ENCODE data around the gene STK10. TPM values are rescaled to one million over a fixed set of nuclear protein-coding genes. Genes with fewer than 3 reads are reported as not detected.

The STK10 gene
- polyA plus RNA-seq, 3 donors from 2014 or later: 24.8 to 274 (median 54.9) TPM

DNA sequence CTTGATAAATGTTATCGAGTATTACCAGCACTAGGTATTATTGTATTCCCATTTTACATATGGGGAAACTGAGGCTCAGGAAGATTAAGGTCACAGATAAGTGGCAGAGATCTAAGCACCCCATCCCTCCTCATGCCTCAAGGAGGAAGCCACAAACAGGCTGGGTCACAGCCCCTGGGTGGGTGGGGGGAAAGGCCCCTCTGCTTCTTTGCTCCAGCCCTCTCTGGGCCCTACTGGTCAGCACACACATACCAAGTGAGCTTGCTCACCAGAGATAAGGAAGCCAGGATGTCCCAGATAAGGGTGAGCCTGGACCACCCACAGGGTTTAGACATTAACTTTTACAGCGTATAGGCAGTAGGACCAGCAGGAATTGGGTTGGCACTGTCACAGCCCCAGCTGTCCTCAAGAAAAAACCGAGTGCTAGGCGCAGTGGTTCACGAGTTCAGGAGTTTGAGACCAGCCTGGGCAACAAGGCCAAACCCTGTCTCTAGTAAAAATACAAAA, 45.3 kb downstream of the STK10 start:
- no peaks in the 10 kb centered on the region for H3K9me3 Mint-ChIP-seq
- DNase-seq: no peak
- H3K4me3 Mint-ChIP-seq: peak overlapping the region; percentile 15 to 63 (median 41)
- peak overlapping the region; percentile 88 to 98 (median 92) for H3K27ac Mint-ChIP-seq
- peaks cover 88 to 98% of the 10 kb centered on the region in 2 donors for H3K4me1 Mint-ChIP-seq
- peaks cover 0 to 17% (median 4%) of the 10 kb centered on the region in 3 donors for H3K36me3 Mint-ChIP-seq
- peaks cover 0 to 3% (median 3%) of the 10 kb centered on the region in 3 donors for H3K27me3 Mint-ChIP-seq (ENCODE audit: low read depth in 3 of 3)

DNA sequence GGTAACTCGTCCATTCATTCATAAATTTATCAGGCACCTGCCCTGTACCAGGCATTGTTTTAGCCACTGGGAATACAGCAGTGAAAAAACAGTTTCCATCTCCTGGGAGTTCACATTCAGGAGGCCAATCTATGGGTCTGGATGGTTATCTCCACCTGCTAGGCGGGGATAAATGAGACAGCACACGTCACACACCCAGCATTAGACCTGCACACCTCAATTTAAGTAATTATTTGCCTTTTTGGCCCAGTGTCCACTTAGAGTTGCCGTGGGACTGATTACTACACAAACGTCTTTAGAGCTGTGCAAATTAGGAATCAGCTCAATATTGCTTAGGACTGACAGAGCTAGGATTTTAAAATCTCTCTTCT, 46.1 kb downstream of the STK10 start:
- Mint-ChIP-seq H3K4me1 (peaks cover 86 to 98% of the 10 kb centered on the region in 2 donors), H3K27ac (peak overlapping the region; percentile 88 to 98 (median 92)), H3K9me3 (no peaks in the 10 kb centered on the region), H3K27me3 (ENCODE audit: low read depth in 3 of 3) (peaks cover 0 to 2% (median 0%) of the 10 kb centered on the region in 3 donors), H3K36me3 (peaks cover 0 to 15% (median 0%) of the 10 kb centered on the region in 3 donors), H3K4me3 (peak overlapping the region; percentile 15 to 63 (median 27))
- DNase-seq: no peak

- H3K9me3 Mint-ChIP-seq: no peaks in the 10 kb centered on the region
- H3K4me3 Mint-ChIP-seq: peak overlapping the region in 2 of 5 donors; percentile 19 to 33
- H3K36me3 Mint-ChIP-seq: peaks cover 0 to 10% (median 0%) of the 10 kb centered on the region in 3 donors
- H3K4me1 Mint-ChIP-seq: peaks cover 82 to 94% of the 10 kb centered on the region in 2 donors
- H3K27me3 Mint-ChIP-seq (ENCODE audit: low read depth in 3 of 3): no peaks in the 10 kb centered on the region
- DNase-seq: no peak
- peak overlapping the region; percentile 63 to 94 (median 90) for H3K27ac Mint-ChIP-seq
Measured at GRCh38 chr5:172140866-172141265, 47.2 kb downstream of the STK10 start.

GRCh38 chr5:172140120-172140519, 47.9 kb downstream of the STK10 start:
- peaks cover 84 to 94% of the 10 kb centered on the region in 2 donors for H3K4me1 Mint-ChIP-seq
- no peak for DNase-seq
- H3K27me3 Mint-ChIP-seq (ENCODE audit: low read depth in 3 of 3): no peaks in the 10 kb centered on the region
- H3K9me3 Mint-ChIP-seq: no peaks in the 10 kb centered on the region
- H3K27ac Mint-ChIP-seq: peak overlapping the region; percentile 63 to 94 (median 84)
- peaks cover 0 to 10% (median 0%) of the 10 kb centered on the region in 3 donors for H3K36me3 Mint-ChIP-seq
- H3K4me3 Mint-ChIP-seq: peak overlapping the region in 1 of 5 donors; percentile 30

DNA sequence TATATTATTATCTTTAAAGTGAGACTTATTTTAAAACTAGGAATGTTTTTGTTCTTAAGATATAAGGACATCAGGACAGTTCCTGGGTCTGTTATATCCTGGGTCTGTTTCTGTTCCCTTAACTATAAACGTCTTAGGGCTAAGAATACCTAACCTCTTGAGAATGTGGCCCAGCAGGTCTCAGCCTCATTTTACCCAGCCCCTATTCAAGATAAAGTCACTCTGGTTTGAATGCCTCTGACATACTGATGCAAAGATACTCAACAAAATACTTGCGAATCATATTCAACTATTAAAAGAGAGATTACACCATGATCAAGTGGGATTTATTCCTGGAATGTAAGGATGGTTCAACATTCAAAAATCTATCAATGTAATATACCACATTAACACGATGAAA, 51.0 kb downstream of the STK10 start:
- Mint-ChIP-seq H3K9me3 (no peaks in the 10 kb centered on the region), H3K4me3 (peak overlapping the region in 1 of 5 donors; percentile 9), H3K27me3 (ENCODE audit: low read depth in 3 of 3) (peaks cover 0 to 2% (median 2%) of the 10 kb centered on the region in 3 donors), H3K27ac (peak overlapping the region; percentile 57 to 83 (median 78)), H3K36me3 (peaks cover 5 to 19% (median 11%) of the 10 kb centered on the region in 3 donors), H3K4me1 (peaks cover 82 to 94% of the 10 kb centered on the region in 2 donors)
- no peak for DNase-seq

DNA sequence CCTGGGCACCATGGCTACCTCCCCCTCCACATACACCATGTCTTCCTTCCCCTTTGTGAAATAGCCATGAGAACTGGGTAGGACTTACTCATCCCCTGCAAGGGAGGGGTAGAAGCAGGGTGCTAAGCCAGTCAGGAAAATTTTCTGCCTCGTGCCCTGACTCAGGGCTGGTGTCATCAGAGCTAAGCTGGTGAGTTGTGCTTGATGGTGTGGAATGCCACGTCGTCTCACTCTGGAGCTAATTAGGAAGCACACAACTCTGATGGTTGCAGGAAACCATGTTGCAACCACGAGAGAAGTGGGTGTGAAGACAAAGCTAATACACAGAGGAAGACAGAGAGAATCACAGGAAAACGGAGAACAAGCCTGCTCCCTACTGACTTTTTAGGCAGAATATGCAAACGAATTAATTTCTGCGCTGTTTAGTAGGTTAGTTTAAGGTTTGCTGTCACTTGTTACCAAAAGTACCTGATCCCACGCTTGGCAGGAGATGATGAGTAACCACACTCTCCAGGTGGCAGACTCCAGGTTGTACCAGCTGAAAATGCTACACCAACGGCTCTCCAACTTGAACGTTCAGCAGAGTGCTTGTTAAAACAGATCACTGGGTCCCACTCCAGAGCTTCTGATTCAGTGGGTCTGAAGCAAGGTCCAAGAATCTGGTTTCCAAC, 54.5 kb downstream of the STK10 start:
- H3K4me1 Mint-ChIP-seq: peaks cover 85 to 96% of the 10 kb centered on the region in 2 donors

GRCh38 chr5:172131690-172132089, 56.3 kb downstream of the STK10 start:
- Mint-ChIP-seq H3K27ac (peak overlapping the region; percentile 65 to 95 (median 82)), H3K9me3 (no peaks in the 10 kb centered on the region), H3K27me3 (ENCODE audit: low read depth in 3 of 3) (peaks cover 0 to 3% (median 2%) of the 10 kb centered on the region in 3 donors), H3K4me3 (no peak overlapping the region), H3K4me1 (peaks cover 91 to 96% of the 10 kb centered on the region in 2 donors), H3K36me3 (peaks cover 5 to 23% (median 11%) of the 10 kb centered on the region in 3 donors)
- DNase-seq: no peak

More for the DNA sequence above, 54.5 kb downstream of the STK10 start:
- Mint-ChIP-seq H3K36me3 (peaks cover 5 to 14% (median 11%) of the 10 kb centered on the region in 3 donors), H3K9me3 (no peaks in the 10 kb centered on the region), H3K27me3 (ENCODE audit: low read depth in 3 of 3) (peaks cover 0 to 3% (median 2%) of the 10 kb centered on the region in 3 donors), H3K4me3 (peak overlapping the region; percentile 73 to 83 (median 76)), H3K27ac (peak overlapping the region; percentile 85 to 95 (median 92))
- peak; percentile 49 to 62 (median 55) for DNase-seq

DNA sequence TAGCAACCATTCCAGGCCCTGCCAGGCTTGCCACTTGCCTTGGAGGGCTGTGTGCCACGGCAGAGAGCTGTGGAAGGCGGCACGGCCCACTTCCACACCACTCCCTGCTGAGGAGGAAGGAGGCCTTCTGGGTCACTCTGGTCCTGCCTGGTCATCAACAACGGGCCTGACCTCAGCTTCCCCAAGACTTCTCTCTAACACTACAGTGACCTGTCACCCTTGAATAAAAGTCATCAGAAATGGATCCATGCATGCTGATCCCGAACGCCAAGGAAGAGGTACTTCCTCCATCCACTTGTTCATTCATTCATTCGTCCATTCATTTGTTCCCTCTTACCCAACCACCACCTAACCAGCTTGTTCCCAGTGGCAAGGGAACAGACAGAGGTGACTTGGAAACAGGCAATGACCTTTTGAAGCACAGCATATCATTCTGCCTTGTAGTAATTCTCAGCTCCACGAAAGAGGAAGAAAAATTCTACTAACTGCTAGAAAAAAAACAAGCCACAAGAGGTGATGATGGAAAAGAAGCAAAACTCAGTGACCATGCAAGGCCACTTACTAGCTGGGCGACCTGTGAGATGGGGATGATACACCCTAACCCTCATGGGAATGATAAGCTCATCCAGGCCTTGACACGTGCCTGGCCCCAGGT, 58.6 kb downstream of the STK10 start:
- H3K9me3 Mint-ChIP-seq: no peaks in the 10 kb centered on the region
- H3K36me3 Mint-ChIP-seq: peaks cover 11 to 40% (median 13%) of the 10 kb centered on the region in 3 donors
- H3K4me3 Mint-ChIP-seq: peak overlapping the region in 1 of 5 donors; percentile 10
- no peak for DNase-seq
- peak overlapping the region; percentile 83 to 89 (median 86) for H3K27ac Mint-ChIP-seq
- H3K27me3 Mint-ChIP-seq (ENCODE audit: low read depth in 3 of 3): peaks cover 0 to 2% (median 2%) of the 10 kb centered on the region in 3 donors
- peaks cover 86 to 98% of the 10 kb centered on the region in 2 donors for H3K4me1 Mint-ChIP-seq

DNA sequence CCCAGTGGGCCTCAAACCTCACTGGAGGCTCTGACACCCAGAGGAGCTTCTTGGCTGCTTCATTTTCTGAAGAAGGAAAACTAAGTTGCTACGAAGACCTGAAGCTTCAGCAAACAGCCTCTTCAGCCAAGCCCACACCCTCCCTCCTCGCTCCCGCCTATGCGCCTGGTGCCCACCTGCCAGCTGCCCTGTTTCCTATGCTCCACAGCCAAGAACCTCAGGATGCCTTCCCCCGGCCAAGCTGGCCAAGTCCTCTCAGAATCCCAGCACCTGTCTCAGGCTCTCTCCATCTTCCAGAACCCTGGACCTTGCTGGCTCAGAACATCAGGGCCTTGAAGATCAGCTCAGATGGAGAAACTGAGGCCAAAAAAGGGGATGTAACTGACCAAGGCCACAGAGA, 60.4 kb downstream of the STK10 start:
- H3K27ac Mint-ChIP-seq: peak overlapping the region; percentile 36 to 89 (median 81)
- no peaks in the 10 kb centered on the region for H3K9me3 Mint-ChIP-seq
- peaks cover 0 to 2% (median under 1%) of the 10 kb centered on the region in 3 donors for H3K27me3 Mint-ChIP-seq (ENCODE audit: low read depth in 3 of 3)
- H3K36me3 Mint-ChIP-seq: peaks cover 0 to 35% (median 11%) of the 10 kb centered on the region in 3 donors
- H3K4me1 Mint-ChIP-seq: peaks cover 85 to 97% of the 10 kb centered on the region in 2 donors
- H3K4me3 Mint-ChIP-seq: peak overlapping the region in 1 of 5 donors; percentile 17
- no peak for DNase-seq

DNA sequence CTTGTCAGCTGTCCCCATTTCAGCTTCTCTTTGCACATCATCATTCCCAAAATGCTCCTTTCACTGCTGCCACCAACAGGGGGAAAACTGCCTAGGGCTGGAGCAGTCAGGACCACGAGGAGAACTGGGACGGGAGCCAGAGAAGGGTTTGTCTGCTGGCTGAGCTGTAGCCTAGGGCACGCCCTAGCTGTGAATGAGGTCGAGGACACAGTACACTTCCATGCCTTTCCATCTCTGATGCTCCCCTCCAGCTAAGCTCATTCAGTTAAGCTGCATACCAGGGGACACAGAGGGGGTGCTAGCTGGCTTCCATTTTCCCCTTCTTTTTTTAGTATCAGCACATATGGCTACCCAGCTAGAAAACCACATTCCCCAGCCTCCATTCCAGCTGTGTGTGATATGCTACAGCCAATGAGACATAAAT, 64.7 kb downstream of the STK10 start:
- Mint-ChIP-seq H3K27me3 (ENCODE audit: low read depth in 3 of 3) (peaks cover under 1 to 3% (median 1%) of the 10 kb centered on the region in 3 donors), H3K9me3 (no peaks in the 10 kb centered on the region), H3K4me3 (peak overlapping the region in 1 of 5 donors; percentile 21), H3K4me1 (peaks cover 77 to 88% of the 10 kb centered on the region in 2 donors), H3K36me3 (peaks cover 0 to 34% (median 16%) of the 10 kb centered on the region in 3 donors), H3K27ac (peak overlapping the region; percentile 59 to 83 (median 73))
- DNase-seq: no peak

- peaks cover 4 to 13% (median 12%) of the 10 kb centered on the region in 3 donors for H3K27me3 Mint-ChIP-seq (ENCODE audit: low read depth in 3 of 3)
- DNase-seq: no peak
- H3K9me3 Mint-ChIP-seq: no peaks in the 10 kb centered on the region
- peaks cover 14 to 36% (median 26%) of the 10 kb centered on the region in 3 donors for H3K36me3 Mint-ChIP-seq
- H3K27ac Mint-ChIP-seq: peak overlapping the region; percentile 74 to 86 (median 84)
- peaks cover 84 to 89% of the 10 kb centered on the region in 2 donors for H3K4me1 Mint-ChIP-seq
- H3K4me3 Mint-ChIP-seq: peak overlapping the region; percentile 34 to 56 (median 54)
Measured at GRCh38 chr5:172119921-172120688, 67.9 kb downstream of the STK10 start.

DNA sequence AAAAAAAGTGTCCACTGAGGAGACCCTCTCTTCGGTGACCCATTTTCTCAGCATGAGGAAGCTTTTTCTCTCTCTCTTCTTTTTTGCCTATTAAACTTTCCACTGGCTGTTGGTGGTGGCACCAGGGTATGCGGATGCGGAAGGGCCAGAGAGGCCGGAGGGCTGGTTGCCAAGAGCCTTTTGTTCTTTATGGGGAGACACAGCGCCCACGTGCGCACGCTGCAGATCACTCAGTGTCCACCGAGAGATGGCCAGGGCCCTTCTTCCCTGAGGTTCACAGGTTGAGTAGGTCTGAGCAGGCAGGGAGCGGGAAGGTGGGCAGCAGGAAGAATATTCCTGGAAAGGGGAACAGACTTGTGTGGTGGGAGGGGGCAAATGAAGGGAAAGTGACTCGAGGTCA, 69.1 kb downstream of the STK10 start:
- peaks cover 13 to 22% (median 21%) of the 10 kb centered on the region in 3 donors for H3K27me3 Mint-ChIP-seq (ENCODE audit: low read depth in 3 of 3)
- peaks cover 0 to 5% (median 0%) of the 10 kb centered on the region in 6 donors for H3K9me3 Mint-ChIP-seq
- no peak for DNase-seq
- H3K4me1 Mint-ChIP-seq: peaks cover 82 to 88% of the 10 kb centered on the region in 2 donors
- H3K4me3 Mint-ChIP-seq: peak overlapping the region; percentile 59 to 75 (median 66)
- H3K36me3 Mint-ChIP-seq: peaks cover 19 to 29% (median 22%) of the 10 kb centered on the region in 3 donors
- H3K27ac Mint-ChIP-seq: peak overlapping the region; percentile 89 to 98 (median 95)

Data from immature natural killer cell (primary cell).